ENCODE measurements around the gene MZT2B. TPM values are rescaled to one million over a fixed set of nuclear protein-coding genes. Genes with fewer than 3 reads are reported as not detected.

MZT2B gene
- total and polyA plus RNA-seq, 9 of the 15 experiments (the other 6 are each of a cell fraction or from before 2014, with no cell fraction given) = 5.1 to 435 (median 102) TPM

DNA sequence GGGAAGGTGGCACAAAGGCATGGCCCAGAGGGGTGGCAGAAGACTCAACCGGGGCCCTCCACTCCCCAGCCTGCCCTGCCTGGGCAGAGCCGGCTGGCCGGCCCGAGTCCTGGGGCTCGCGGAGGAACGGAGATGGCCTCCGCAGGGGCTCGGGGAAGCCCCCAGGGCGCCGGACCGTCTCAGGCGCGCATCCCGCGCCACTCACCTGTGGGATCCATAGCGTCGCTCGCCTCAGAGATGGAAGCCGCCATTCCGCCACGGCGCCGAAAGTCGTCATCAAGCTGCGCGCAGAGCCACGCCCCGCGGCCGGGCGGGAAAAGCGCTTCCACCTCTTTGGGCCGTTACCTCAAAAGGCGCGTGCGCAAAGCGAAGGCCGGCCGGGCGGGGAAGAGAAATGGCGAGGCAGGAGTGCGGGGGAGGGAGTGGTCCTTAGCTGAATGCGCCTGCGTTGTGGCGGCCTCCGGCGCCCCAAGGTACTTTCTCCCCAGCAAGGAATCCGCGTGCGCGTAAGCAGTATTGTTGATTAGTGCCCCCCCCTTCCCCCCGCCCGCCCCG is 660 bp upstream of the MZT2B start, which contains the start of gene SMPD4 (continued):
- TF ChIP-seq, protein P1, sequence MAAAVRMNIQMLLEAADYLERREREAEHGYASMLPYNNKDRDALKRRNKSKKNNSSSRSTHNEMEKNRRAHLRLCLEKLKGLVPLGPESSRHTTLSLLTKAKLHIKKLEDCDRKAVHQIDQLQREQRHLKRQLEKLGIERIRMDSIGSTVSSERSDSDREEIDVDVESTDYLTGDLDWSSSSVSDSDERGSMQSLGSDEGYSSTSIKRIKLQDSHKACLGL (CRISPR knock-in tag; IDR thresholded peaks at IDR 0.05; ENCODE audit: borderline replicate concordance, poor library complexity, severe bottlenecking) = peak; percentile 87
- TF ChIP-seq SNIP1 (IDR thresholded peaks at IDR 0.05; ENCODE audit: low read depth) (no peak), L3MBTL2 (IDR thresholded peaks at IDR 0.05) (peak; percentile 53; the same call in 1 of the 2 replicates), ZNF253 (CRISPR knock-in tag; conservative IDR thresholded peaks at IDR 0.05) (no peak), HDAC1 (IDR thresholded peaks at IDR 0.05) (peak in 1 of 2 experiments; percentile 74; a peak in 2 of 4 replicates), JUND (IDR thresholded peaks at IDR 0.05; ENCODE audit: borderline replicate concordance, low read depth, low read length) (peak; percentile 19; the same call in 1 of the 2 replicates), JUND (tag; IDR thresholded peaks at IDR 0.05; ENCODE audit: borderline replicate concordance, low read depth, low read length) (no peak), ZSCAN29 (IDR thresholded peaks at IDR 0.05) (no peak), CEBPG (CRISPR knock-in tag; IDR thresholded peaks at IDR 0.05) (no peak), CEBPG (tag; conservative IDR thresholded peaks at IDR 0.05 in 1 of 2, IDR thresholded peaks at IDR 0.05 in 1 of 2) (no peak), TBP (optimal IDR thresholded peaks at IDR 0.05; ENCODE audit: low read depth, low read length) (peak; percentile 63), FOXK2 (conservative IDR thresholded peaks at IDR 0.05 in 1 of 2, IDR thresholded peaks at IDR 0.05 in 1 of 2; ENCODE audit: low read depth in 2 of 2) (peak in 1 of 2 experiments; percentile 54; a peak in 1 of 4 replicates), GTF2F1 (IDR thresholded peaks at IDR 0.05; ENCODE audit: low read depth, low read length) (no peak), EGR1 (conservative IDR thresholded peaks at IDR 0.05) (peak; percentile 85), CBFB (CRISPR knock-in tag; IDR thresholded peaks at IDR 0.05) (no peak), GATAD2B (IDR thresholded peaks at IDR 0.05; ENCODE audit: borderline replicate concordance) (no peak), PCBP2 (IDR thresholded peaks at IDR 0.05; ENCODE audit: low read depth, low read length, poor library complexity, severe bottlenecking) (no peak)
- TF ChIP-seq, protein P2, sequence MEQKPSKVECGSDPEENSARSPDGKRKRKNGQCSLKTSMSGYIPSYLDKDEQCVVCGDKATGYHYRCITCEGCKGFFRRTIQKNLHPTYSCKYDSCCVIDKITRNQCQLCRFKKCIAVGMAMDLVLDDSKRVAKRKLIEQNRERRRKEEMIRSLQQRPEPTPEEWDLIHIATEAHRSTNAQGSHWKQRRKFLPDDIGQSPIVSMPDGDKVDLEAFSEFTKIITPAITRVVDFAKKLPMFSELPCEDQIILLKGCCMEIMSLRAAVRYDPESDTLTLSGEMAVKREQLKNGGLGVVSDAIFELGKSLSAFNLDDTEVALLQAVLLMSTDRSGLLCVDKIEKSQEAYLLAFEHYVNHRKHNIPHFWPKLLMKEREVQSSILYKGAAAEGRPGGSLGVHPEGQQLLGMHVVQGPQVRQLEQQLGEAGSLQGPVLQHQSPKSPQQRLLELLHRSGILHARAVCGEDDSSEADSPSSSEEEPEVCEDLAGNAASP (IDR thresholded peaks at IDR 0.05) = no peak
- TF ChIP-seq, protein P3, sequence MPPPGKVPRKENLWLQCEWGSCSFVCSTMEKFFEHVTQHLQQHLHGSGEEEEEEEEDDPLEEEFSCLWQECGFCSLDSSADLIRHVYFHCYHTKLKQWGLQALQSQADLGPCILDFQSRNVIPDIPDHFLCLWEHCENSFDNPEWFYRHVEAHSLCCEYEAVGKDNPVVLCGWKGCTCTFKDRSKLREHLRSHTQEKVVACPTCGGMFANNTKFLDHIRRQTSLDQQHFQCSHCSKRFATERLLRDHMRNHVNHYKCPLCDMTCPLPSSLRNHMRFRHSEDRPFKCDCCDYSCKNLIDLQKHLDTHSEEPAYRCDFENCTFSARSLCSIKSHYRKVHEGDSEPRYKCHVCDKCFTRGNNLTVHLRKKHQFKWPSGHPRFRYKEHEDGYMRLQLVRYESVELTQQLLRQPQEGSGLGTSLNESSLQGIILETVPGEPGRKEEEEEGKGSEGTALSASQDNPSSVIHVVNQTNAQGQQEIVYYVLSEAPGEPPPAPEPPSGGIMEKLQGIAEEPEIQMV (tag; conservative IDR thresholded peaks at IDR 0.05; ENCODE audit: low read depth) = no peak
- TF ChIP-seq, protein P4, sequence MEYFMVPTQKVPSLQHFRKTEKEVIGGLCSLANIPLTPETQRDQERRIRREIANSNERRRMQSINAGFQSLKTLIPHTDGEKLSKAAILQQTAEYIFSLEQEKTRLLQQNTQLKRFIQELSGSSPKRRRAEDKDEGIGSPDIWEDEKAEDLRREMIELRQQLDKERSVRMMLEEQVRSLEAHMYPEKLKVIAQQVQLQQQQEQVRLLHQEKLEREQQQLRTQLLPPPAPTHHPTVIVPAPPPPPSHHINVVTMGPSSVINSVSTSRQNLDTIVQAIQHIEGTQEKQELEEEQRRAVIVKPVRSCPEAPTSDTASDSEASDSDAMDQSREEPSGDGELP (CRISPR knock-in tag; IDR thresholded peaks at IDR 0.05; ENCODE audit: borderline replicate concordance) = peak; percentile 68

Measured in K562 (cell line).